ENCODE data around the gene EXD1. TPM values are rescaled to one million over a fixed set of nuclear protein-coding genes. Genes with fewer than 3 reads are reported as not detected.

Gene EXD1, protein sequence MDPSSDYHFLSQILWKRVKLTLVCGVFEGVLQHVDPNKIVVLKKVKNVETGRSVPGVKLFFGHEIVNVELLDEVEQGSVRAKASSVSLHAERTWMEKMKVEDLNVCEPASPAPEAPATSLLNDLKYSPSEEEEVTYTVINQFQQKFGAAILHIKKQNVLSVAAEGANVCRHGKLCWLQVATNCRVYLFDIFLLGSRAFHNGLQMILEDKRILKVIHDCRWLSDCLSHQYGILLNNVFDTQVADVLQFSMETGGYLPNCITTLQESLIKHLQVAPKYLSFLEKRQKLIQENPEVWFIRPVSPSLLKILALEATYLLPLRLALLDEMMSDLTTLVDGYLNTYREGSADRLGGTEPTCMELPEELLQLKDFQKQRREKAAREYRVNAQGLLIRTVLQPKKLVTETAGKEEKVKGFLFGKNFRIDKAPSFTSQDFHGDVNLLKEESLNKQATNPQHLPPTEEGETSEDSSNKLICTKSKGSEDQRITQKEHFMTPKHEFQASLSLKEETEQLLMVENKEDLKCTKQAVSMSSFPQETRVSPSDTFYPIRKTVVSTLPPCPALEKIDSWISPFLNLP
- total RNA-seq = not detected
- polyA plus RNA-seq = not detected

DNA sequence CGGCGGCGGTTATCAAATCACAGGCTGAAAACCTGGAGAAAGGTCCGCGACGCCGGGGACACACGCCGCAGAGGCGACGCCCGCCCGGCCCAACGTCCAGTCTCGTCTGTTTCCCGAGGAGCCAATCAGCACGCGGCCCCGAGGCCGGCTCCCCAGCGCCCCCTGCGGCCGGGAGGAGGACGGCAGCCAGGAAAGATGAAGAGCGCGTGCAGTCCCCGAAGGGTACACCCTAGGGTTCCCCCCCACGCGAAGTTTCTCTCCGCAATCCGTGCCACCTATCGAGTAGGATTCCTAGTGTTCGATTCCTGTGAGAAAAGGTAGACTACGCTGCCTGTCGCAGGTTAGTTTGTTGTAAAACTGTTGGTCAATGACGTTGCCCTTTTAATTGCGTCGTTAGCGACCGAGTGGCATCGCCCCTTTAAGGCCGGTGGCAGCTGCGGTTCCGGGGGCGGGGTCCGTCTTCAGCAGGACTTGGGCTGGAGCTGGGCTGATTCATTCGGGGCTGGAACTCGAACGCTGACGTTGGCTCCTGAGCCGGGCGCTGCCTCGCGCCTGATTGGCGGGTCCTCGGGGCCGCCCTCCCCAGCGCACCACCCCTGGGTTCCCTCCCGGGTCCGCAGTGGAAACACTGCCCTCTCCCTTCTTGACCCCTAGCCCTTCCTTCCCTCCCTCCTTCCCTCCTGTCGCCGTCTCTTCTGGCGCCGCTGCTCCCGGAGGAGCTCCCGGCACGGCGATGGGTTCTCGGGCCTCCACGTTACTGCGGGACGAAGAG, at the start of gene EXD1, which contains the start of gene CHP1:
Gene EXD1 (minus strand): TSS at position 108 of the 772 bp plus-strand sequence. CDS start 4,182 bp downstream, outside the sequence.
Gene CHP1 (plus strand): TSS at position 619 of the 772 bp plus-strand sequence. CDS start 115 bp downstream, at position 734.
- H3K27ac ChIP-seq (ENCODE audit: low read depth in 1 of 2, low read length in 2 of 2) = peak within 1 kb of the TSS; percentile 86 to 91
- no peaks in the 10 kb centered on the region for H3K9me3 ChIP-seq (ENCODE audit: control insufficient read depth in 4 of 4, low read length in 3 of 4)
- no peaks in the 10 kb centered on the region for H3K27me3 ChIP-seq (ENCODE audit: control insufficient read depth in 4 of 4, insufficient read depth in 4 of 4, low read length in 3 of 4)
- DNase-seq (ENCODE audit: low spot score) = peak; percentile 95
- WGBS = under 1% methylated on average over 72 of the region's 72 CpGs
- TF ChIP-seq NR2F2 (IDR thresholded peaks at IDR 0.05) = peak; percentile 95
- TF ChIP-seq EGR1 (IDR thresholded peaks at IDR 0.05; ENCODE audit: low read depth in 2 of 2) = peak; percentile 69 to 91
- TF ChIP-seq SP1 (IDR thresholded peaks at IDR 0.05) = peak; percentile 83
- TF ChIP-seq YY1 (IDR thresholded peaks at IDR 0.05) = peak; percentile 80
- peak; percentile 98 for TF ChIP-seq TAF1 (conservative IDR thresholded peaks at IDR 0.05)
- TF ChIP-seq, protein P1, sequence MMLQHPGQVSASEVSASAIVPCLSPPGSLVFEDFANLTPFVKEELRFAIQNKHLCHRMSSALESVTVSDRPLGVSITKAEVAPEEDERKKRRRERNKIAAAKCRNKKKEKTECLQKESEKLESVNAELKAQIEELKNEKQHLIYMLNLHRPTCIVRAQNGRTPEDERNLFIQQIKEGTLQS (IDR thresholded peaks at IDR 0.05) = peak; percentile 33
- peak; percentile 23 to 80 for TF ChIP-seq GABPA (IDR thresholded peaks at IDR 0.05 in 1 of 2, conservative IDR thresholded peaks at IDR 0.05 in 1 of 2)
- TF ChIP-seq, protein P2, sequence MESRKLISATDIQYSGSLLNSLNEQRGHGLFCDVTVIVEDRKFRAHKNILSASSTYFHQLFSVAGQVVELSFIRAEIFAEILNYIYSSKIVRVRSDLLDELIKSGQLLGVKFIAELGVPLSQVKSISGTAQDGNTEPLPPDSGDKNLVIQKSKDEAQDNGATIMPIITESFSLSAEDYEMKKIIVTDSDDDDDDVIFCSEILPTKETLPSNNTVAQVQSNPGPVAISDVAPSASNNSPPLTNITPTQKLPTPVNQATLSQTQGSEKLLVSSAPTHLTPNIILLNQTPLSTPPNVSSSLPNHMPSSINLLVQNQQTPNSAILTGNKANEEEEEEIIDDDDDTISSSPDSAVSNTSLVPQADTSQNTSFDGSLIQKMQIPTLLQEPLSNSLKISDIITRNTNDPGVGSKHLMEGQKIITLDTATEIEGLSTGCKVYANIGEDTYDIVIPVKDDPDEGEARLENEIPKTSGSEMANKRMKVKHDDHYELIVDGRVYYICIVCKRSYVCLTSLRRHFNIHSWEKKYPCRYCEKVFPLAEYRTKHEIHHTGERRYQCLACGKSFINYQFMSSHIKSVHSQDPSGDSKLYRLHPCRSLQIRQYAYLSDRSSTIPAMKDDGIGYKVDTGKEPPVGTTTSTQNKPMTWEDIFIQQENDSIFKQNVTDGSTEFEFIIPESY (IDR thresholded peaks at IDR 0.05) = peak; percentile 83
- TF ChIP-seq FOXA1 (IDR thresholded peaks at IDR 0.05) = no peak
- peak; percentile 5 for TF ChIP-seq FOXA2 (IDR thresholded peaks at IDR 0.05)
- TF ChIP-seq RXRA (IDR thresholded peaks at IDR 0.05) = peak; percentile 78 to 79
- TF ChIP-seq, protein P3, sequence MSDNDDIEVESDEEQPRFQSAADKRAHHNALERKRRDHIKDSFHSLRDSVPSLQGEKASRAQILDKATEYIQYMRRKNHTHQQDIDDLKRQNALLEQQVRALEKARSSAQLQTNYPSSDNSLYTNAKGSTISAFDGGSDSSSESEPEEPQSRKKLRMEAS (IDR thresholded peaks at IDR 0.05) = peak; percentile 99
- no peak for TF ChIP-seq HNF4G (IDR thresholded peaks at IDR 0.05)
- TF ChIP-seq RAD21 (IDR thresholded peaks at IDR 0.05) = peak in 1 of 2 donors; percentile 34
- peak; percentile 84 to 90 for TF ChIP-seq JUND (IDR thresholded peaks at IDR 0.05)
- TF ChIP-seq, protein P4, sequence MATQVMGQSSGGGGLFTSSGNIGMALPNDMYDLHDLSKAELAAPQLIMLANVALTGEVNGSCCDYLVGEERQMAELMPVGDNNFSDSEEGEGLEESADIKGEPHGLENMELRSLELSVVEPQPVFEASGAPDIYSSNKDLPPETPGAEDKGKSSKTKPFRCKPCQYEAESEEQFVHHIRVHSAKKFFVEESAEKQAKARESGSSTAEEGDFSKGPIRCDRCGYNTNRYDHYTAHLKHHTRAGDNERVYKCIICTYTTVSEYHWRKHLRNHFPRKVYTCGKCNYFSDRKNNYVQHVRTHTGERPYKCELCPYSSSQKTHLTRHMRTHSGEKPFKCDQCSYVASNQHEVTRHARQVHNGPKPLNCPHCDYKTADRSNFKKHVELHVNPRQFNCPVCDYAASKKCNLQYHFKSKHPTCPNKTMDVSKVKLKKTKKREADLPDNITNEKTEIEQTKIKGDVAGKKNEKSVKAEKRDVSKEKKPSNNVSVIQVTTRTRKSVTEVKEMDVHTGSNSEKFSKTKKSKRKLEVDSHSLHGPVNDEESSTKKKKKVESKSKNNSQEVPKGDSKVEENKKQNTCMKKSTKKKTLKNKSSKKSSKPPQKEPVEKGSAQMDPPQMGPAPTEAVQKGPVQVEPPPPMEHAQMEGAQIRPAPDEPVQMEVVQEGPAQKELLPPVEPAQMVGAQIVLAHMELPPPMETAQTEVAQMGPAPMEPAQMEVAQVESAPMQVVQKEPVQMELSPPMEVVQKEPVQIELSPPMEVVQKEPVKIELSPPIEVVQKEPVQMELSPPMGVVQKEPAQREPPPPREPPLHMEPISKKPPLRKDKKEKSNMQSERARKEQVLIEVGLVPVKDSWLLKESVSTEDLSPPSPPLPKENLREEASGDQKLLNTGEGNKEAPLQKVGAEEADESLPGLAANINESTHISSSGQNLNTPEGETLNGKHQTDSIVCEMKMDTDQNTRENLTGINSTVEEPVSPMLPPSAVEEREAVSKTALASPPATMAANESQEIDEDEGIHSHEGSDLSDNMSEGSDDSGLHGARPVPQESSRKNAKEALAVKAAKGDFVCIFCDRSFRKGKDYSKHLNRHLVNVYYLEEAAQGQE (IDR thresholded peaks at IDR 0.05) = peak; percentile 91
- TF ChIP-seq, protein P5, sequence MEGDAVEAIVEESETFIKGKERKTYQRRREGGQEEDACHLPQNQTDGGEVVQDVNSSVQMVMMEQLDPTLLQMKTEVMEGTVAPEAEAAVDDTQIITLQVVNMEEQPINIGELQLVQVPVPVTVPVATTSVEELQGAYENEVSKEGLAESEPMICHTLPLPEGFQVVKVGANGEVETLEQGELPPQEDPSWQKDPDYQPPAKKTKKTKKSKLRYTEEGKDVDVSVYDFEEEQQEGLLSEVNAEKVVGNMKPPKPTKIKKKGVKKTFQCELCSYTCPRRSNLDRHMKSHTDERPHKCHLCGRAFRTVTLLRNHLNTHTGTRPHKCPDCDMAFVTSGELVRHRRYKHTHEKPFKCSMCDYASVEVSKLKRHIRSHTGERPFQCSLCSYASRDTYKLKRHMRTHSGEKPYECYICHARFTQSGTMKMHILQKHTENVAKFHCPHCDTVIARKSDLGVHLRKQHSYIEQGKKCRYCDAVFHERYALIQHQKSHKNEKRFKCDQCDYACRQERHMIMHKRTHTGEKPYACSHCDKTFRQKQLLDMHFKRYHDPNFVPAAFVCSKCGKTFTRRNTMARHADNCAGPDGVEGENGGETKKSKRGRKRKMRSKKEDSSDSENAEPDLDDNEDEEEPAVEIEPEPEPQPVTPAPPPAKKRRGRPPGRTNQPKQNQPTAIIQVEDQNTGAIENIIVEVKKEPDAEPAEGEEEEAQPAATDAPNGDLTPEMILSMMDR (IDR thresholded peaks at IDR 0.05; ENCODE audit: low read depth, low read length, missing input control) = peak; percentile 75
- peak; percentile 57 to 68 for TF ChIP-seq HNF4A (conservative IDR thresholded peaks at IDR 0.05)
- peaks cover 0 to 3% (median 0%) of the 10 kb centered on the region in 4 donors for H3K36me3 ChIP-seq (ENCODE audit: control insufficient read depth in 4 of 4, insufficient read depth in 3 of 4, low read depth in 1 of 4, low read length in 3 of 4)
- peaks cover 0 to 30% (median 16%) of the 10 kb centered on the region in 4 donors for H3K4me1 ChIP-seq (ENCODE audit: control insufficient read depth in 4 of 4, insufficient read depth in 4 of 4, low read length in 3 of 4)
- peak within 1 kb of the TSS; percentile 95 to 97 for H3K9ac ChIP-seq (ENCODE audit: low read depth in 1 of 2, low read length in 2 of 2)
- peak within 1 kb of the TSS; percentile 78 to 95 (median 86) for H3K4me3 ChIP-seq (ENCODE audit: low read depth in 1 of 3, low read length in 3 of 3)

Measured in liver (tissue), 9 donors.